Measurements from ENCODE around the gene SMIM28. TPM values are rescaled to one million over a fixed set of nuclear protein-coding genes. Genes with fewer than 3 reads are reported as not detected.

SMIM28 gene
- total and polyA plus RNA-seq, 8 donors = not detected

GRCh38 chr6:138410972-138411880 is 33.5 kb downstream of the SMIM28 start:
- DNase-seq = no peak
- no peak overlapping the region for H3K27ac ChIP-seq
- H3K9me3 ChIP-seq = no peaks in the 10 kb centered on the region
- peak; percentile 33 for ATAC-seq
- intact Hi-C loops (cut with DNase I) = no loop called here
- H3K27me3 ChIP-seq = no peaks in the 10 kb centered on the region
- peaks cover 0 to 88% of the 10 kb centered on the region in 2 donors for H3K36me3 ChIP-seq
- no peak overlapping the region for H3K4me3 ChIP-seq
- no peak for TF ChIP-seq CTCF (IDR thresholded peaks at IDR 0.05)
- peaks cover 0 to 26% of the 10 kb centered on the region in 2 donors for H3K4me1 ChIP-seq

GRCh38 chr6:138415125-138415524 is 37.4 kb downstream of the SMIM28 start:
- Histone ChIP-seq H3K27ac (no peak overlapping the region), H3K4me3 (no peak overlapping the region), H3K27me3 (no peaks in the 10 kb centered on the region), H3K9me3 (no peaks in the 10 kb centered on the region), H3K36me3 (peaks cover 0 to 80% of the 10 kb centered on the region in 2 donors), H3K4me1 (peaks cover 0 to 16% of the 10 kb centered on the region in 2 donors)
- ATAC-seq = no peak
- intact Hi-C loops (cut with DNase I) = no loop called here
- no peak for TF ChIP-seq CTCF (IDR thresholded peaks at IDR 0.05)
- DNase-seq = no peak

- ATAC-seq (no peak), DNase-seq (no peak)
- Histone ChIP-seq H3K4me3 (no peak overlapping the region), H3K27ac (no peak overlapping the region), H3K9me3 (no peaks in the 10 kb centered on the region), H3K4me1 (peaks cover 0 to 5% of the 10 kb centered on the region in 2 donors), H3K36me3 (peaks cover 0 to 80% of the 10 kb centered on the region in 2 donors), H3K27me3 (no peaks in the 10 kb centered on the region)
- no peak for TF ChIP-seq CTCF (IDR thresholded peaks at IDR 0.05)
- intact Hi-C loops (cut with DNase I) = no loop called here
Observed at GRCh38 chr6:138416206-138416605, 38.5 kb downstream of the SMIM28 start.

- DNase-seq = no peak
- peaks cover 0 to 4% of the 10 kb centered on the region in 2 donors for H3K4me1 ChIP-seq
Observed at GRCh38 chr6:138417493-138418117, 39.9 kb downstream of the SMIM28 start.

More at GRCh38 chr6:138417493-138418117, 39.9 kb downstream of the SMIM28 start:
- H3K27ac ChIP-seq = no peak overlapping the region
- no peak overlapping the region for H3K4me3 ChIP-seq
- H3K9me3 ChIP-seq = no peaks in the 10 kb centered on the region
- no peak for ATAC-seq
- no peak for TF ChIP-seq CTCF (IDR thresholded peaks at IDR 0.05)
- H3K36me3 ChIP-seq = peaks cover 0 to 66% of the 10 kb centered on the region in 2 donors
- no peaks in the 10 kb centered on the region for H3K27me3 ChIP-seq
- intact Hi-C loops (cut with DNase I) = no loop called here

All from left lung (tissue), 10 donors.